Right lung (tissue), 5 donors: ENCODE measurements around the gene ATP6V0A1. TPM values are rescaled to one million over a fixed set of nuclear protein-coding genes. Genes with fewer than 3 reads are reported as not detected.
A peak's percentile ranks its signal among the peaks of the same experiment; 100 is the strongest.

Experiments
- DNase-seq, 2 donors: peaks; one replicate each; pipeline ENCODE4 v3.0.0-alpha.2; 2013
- polyA plus RNA-seq, 5 donors: library from polyadenylated mRNA; unstranded; fragments of 120-200 nt; gene quantifications; one replicate each; pipeline versions ENCODE4 v1.2.1 to v1.2.3, GENCODE V29; 2013; ENCODE audit warnings: inconsistent platforms in 1 of 5, low replicate concordance in 1 of 5; ENCODE audit not compliant: insufficient read length in 5 of 5, insufficient read depth in 1 of 5

ATP6V0A1 gene
- polyA plus RNA-seq, 5 donors, result 45.7 to 59.4 (median 47.6) TPM

DNA sequence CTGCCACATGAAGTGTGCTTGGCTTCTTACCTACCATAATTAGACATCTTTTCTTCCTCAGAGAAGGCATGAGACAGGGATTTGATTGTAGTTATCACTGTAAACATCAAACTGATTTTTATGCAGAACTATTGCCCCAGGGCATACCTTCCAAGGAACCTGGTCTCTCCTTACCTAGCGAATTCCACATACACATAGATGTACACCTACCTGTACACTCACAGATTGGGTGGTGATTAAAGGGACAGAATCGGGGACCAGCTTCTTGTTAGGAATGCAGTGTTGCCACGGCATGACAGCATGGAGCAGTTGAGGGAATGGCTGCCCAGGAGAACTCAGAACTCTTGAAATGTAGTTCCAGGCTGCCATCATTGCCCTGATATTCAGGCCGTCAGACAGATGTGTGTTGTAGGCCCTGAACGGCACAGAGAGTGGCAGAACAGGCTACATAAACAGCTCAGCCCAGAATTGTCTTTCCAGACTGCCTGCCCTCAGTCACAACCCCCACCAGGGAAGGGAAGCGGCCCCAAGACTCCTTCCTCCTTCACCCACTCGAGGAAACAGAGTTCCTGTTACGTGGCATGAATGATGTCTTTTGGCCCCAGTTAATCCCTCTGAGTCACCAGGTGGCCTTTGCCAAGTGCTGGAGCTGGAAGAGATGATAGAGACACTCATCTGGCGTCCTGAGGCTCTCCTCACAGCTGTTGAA is 59.5 kb downstream of the ATP6V0A1 start:
- peak; percentile 43 to 55 for DNase-seq

GRCh38 chr17:42518755-42519545 is 60.3 kb downstream of the ATP6V0A1 start:
- peak; percentile 18 to 33 for DNase-seq

GRCh38 chr17:42519546-42520491 is 61.1 kb downstream of the ATP6V0A1 start:
- DNase-seq, result peak; percentile 93 to 96

- DNase-seq, result no peak
Measured at GRCh38 chr17:42520540-42520951, 61.9 kb downstream of the ATP6V0A1 start.

DNA sequence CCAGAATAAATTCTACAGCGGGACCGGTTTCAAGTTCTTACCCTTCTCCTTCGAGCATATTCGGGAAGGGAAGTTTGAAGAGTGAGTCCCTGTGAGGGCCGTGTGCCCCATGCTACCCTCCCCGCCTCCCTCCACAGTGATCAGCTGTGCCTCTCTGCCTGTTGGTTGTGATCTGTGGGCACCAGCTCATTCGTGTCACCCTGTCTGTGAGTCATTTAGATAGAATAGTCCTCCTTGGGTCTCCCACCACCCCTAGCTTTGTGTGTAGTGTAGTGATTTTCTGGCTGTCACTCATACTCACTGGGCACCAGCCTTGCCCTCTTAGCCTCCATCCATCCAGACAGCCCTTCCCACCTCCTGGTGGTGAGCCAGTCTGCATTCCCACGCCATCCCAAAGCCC is 62.4 kb downstream of the ATP6V0A1 start:
- DNase-seq, result no peak

GRCh38 chr17:42521666-42522262 is 63.1 kb downstream of the ATP6V0A1 start:
- no peak for DNase-seq

- DNase-seq, result no peak
Measured at GRCh38 chr17:42522263-42522790, 63.6 kb downstream of the ATP6V0A1 start.

- DNase-seq, result no peak
Measured at GRCh38 chr17:42522798-42523278, 64.2 kb downstream of the ATP6V0A1 start.

DNA sequence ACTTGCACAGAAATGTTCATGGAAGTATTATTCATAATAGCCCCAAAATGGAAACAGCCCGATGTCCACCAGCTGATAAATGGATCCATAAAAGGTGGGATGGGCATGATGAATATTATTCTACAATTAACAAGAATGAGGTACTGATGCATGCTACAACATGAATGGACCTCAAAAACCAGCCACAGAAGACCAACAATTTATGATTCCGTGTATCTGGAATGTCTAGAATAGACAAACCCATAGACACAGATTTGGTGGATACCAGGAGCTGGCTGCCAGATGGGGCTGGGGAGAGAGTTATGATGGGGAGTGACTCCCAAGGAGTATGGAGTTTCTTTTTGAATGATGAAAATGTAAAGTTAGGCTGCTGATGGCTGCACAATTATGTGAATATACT is 66.5 kb downstream of the ATP6V0A1 start:
- DNase-seq, result no peak

DNA sequence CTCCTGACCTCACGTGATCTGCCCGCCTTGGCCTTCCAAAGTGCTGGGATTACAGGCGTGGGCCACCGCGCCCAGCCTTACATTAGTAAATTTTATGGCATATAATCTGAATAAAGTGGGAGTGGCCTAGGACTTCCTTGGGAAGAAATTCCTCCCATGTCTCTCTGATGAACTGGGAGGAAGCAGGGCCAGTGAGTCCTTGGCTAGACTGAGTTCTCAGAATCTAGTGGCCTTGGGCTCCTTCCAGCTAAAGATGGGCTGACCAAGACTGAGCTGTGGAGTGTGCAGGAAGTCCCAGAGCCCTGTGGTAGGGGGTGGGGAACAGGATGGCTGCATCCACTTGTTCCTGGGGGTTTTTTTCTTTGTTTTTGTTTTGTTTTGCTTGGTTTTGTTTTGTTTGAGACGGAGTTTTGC is 67.4 kb downstream of the ATP6V0A1 start:
- no peak for DNase-seq

- DNase-seq, result no peak
Measured at GRCh38 chr17:42527932-42528331, 69.3 kb downstream of the ATP6V0A1 start.

DNA sequence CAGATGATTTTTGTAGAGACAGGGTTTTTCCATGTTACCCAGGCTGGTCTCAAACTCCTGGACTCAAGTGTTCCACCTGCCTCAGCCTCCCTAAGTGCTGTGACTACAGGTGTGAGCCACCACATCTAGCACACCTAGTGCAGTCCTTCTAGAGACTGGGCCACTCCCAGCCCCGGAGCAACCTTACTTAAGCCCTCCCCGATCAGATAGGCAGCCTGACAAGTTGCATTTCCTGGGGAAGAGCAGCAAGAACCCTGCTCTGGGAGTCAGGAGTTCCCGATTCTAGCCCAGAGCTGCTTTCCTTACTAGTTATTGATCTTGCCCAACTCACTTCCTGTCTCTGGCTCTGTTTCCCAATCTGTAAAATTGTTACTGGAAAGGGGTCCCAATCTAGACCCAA is 70.4 kb downstream of the ATP6V0A1 start:
- no peak for DNase-seq

GRCh38 chr17:42530952-42531454 is 72.3 kb downstream of the ATP6V0A1 start:
- DNase-seq, result no peak

- peak; percentile 44 to 47 for DNase-seq
Measured at GRCh38 chr17:42531455-42532354, 73.0 kb downstream of the ATP6V0A1 start.

DNA sequence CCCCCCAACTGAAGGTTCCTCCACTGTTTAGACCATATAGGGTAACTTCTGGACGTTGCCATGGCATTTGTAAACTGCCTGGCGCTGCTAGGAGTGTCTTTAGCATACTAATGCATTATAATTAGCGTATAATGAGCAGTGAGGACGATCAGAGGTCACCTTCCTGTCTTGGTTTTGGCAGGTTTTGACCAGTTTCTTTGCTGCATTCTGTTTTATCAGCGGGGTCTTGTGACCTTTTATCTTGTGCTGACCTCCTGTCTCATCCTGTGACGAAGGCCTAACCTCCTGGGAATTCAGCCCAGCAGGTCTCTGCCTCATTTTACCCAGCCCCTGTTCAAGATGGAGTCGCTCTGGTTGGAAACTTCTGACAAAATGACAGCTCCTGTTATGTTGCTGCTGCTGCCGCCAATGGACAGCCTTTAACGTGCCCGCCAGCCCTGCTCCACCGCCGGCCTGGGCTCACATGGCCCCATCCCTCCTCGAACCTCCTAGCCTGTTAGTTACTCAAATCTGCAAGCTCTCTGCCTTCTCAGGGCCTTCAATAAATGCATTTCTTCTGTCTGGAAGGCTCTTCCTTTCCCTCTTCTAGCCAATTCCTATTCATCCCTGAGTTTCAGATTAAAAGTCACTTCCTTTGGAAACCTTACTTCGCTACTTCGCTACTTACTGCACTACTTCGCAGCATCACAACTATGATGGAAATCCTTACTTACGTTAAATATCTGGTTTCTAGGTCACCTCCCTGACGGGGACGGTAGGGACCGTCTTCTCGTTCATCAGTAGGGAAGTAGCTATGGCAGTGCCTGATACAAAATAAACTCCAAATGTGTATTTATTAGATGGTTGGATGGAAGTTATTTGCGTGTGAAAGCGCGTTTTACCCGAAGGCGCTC is 76.7 kb downstream of the ATP6V0A1 start:
- DNase-seq, result no peak

- DNase-seq, result peak; percentile 92 to 93
Measured at GRCh38 chr17:42536048-42536371, 77.3 kb downstream of the ATP6V0A1 start, which contains the start of gene NAGLU. NAGLU (plus strand) TSS chr17:42536241; CDS start chr17:42536273, 32 bp downstream.

DNA sequence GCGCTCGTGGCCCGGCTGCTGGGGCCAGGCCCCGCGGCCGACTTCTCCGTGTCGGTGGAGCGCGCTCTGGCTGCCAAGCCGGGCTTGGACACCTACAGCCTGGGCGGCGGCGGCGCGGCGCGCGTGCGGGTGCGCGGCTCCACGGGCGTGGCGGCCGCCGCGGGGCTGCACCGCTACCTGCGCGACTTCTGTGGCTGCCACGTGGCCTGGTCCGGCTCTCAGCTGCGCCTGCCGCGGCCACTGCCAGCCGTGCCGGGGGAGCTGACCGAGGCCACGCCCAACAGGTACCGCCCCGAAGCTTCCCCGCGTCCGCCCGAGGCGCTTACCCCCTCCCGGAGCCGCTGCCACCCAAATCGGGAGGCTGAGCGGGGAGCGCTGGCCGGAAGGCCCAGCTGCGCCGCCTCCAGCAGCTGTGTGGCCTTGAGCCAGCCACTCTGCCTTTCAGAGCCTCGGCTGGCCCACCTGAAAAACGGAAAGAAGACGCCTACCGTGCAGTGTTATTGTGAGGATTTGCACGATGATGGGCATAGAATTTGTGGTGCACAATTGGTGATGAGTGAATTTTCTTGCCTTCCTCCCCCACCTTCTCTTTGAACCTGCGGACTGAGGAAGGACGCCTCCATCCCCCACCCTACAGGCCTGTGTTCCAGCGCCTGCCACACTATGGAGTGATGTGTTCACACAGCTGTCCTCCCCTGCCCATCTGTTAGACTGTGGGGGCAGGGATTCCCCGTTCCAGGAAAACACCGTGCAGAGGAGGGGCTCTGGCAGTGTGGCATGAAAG is 77.9 kb downstream of the ATP6V0A1 start:
- DNase-seq, result peak; percentile 67 to 75
